GM12878 (cell line): ENCODE results near the gene DLG1. TPM values are rescaled to one million over a fixed set of nuclear protein-coding genes. Genes with fewer than 3 reads are reported as not detected.

Experiments used
- ATAC-seq: fragments of 200-7000 bp; cut with Tn5 transposase; 3 replicates; pipeline ENCODE4 v1.9.1; 2020; ENCODE audit warnings: mild to moderate bottlenecking, moderate library complexity
- BruUV-seq: library from RNA; stranded (reverse); fragments of 400-500 nt; replicated peaks from 2 replicates; lab custom pipeline; 2021; lab: Mats Ljungman, UMichigan
- CTCF ChIA-PET: fragments of 300-600 bp; sonication (Branson Sonifier 250); formaldehyde crosslinking; extraction: SDS; loops from one replicate; lab custom pipeline; 2021; ENCODE audit warnings: inconsistent platforms; lab: Yijun Ruan, JAX
- POLR2A ChIA-PET: fragments of 350-600 bp; formaldehyde crosslinking; extraction: SDS; loops from one replicate; lab custom pipeline; 2021; ENCODE audit warnings: inconsistent platforms; lab: Charles Lee
- RAD21 ChIA-PET: fragments of 300-600 bp; sonication (Branson Sonifier 250); formaldehyde crosslinking; loops from one replicate; lab custom pipeline; 2023; ENCODE audit warnings: antibody characterized with exemption; ENCODE audit not compliant: unreplicated experiment; lab: Charles Lee
- SMC1A ChIA-PET: fragments of 300-600 bp; sonication (Branson Sonifier 250); formaldehyde crosslinking; loops from one replicate; lab custom pipeline; 2023; ENCODE audit not compliant: unreplicated experiment, uncharacterized antibody; lab: Charles Lee
- DNase-seq: peaks from one replicate; pipeline ENCODE4 v3.0.0-alpha.2; 2011; ENCODE audit warnings: low read depth, low spot score
- FAIRE-seq: peaks from 3 replicates; lab custom pipeline; 2011; peaks lifted over from hg19 to GRCh38; lab: Jason Lieb, UNC
- H2AFZ ChIP-seq: 2 replicates; pipeline ENCODE4 v1.6.0; 2011; ENCODE audit warnings: low read depth, low read length, control low read depth; ENCODE audit not compliant: control insufficient read depth
- H3K27ac ChIP-seq: 2 replicates; pipeline ENCODE4 v1.5.1; 2011; ENCODE audit warnings: control low read depth; ENCODE audit not compliant: control insufficient read depth, insufficient read depth
- H3K27me3 ChIP-seq, 2 experiments: replicated peaks in 1 of 2; 2 replicates each; pipeline versions ENCODE4 v1.6.0 to v1.6.1; 2011; ENCODE audit warnings: low read length in 1 of 2; ENCODE audit not compliant: control insufficient read depth in 2 of 2, insufficient read depth in 2 of 2
- H3K36me3 ChIP-seq, 2 experiments: 2 replicates each; pipeline ENCODE4 v1.5.1; 2011; ENCODE audit warnings: low read length in 1 of 2; ENCODE audit not compliant: control insufficient read depth in 2 of 2, insufficient read depth in 2 of 2
- H3K4me1 ChIP-seq: 2 replicates; pipeline ENCODE4 v1.6.1; 2011; ENCODE audit warnings: mild to moderate bottlenecking, low read length, moderate library complexity, mixed read lengths; ENCODE audit not compliant: control insufficient read depth, insufficient read depth
- H3K4me2 ChIP-seq: 2 replicates; pipeline ENCODE4 v1.6.0; 2011; ENCODE audit warnings: control low read depth; ENCODE audit not compliant: control insufficient read depth, insufficient read depth
- H3K4me3 ChIP-seq: fragments of 200-600 bp; sonication (generic); 2 replicates; pipeline ENCODE4 v1.5.1; 2016
- H3K79me2 ChIP-seq: 2 replicates; pipeline ENCODE4 v1.6.0; 2011; ENCODE audit warnings: low read length; ENCODE audit not compliant: control insufficient read depth, insufficient read depth
- H3K9ac ChIP-seq: 2 replicates; pipeline ENCODE4 v1.8.0; 2011; ENCODE audit warnings: low read length, control low read depth, mixed read lengths; ENCODE audit not compliant: control insufficient read depth, insufficient read depth
- H3K9me3 ChIP-seq: replicated peaks from 3 replicates; pipeline ENCODE4 v1.5.1; 2011; ENCODE audit warnings: mild to moderate bottlenecking, low read length; ENCODE audit not compliant: control insufficient read depth, insufficient read depth
- H4K20me1 ChIP-seq: 2 replicates; pipeline ENCODE4 v1.6.0; 2011; ENCODE audit not compliant: control insufficient read depth, insufficient read depth
- ATF2 ChIP-seq: IDR thresholded peaks from 2 replicates; pipeline ENCODE4 v1.6.1; 2012; ENCODE audit warnings: low read length, inconsistent platforms
- CHD4 ChIP-seq: fragments of 200-600 bp; sonication (generic); IDR thresholded peaks from 2 replicates; pipeline ENCODE4 v1.6.1; 2016; ENCODE audit warnings: mild to moderate bottlenecking
- CTCF ChIP-seq, 3 experiments: IDR thresholded peaks in 2 of 3; conservative IDR thresholded peaks in 1 of 3; 2 replicates each; pipeline ENCODE4 v1.5.1; 2011; ENCODE audit warnings: low read depth in 3 of 3, low read length in 3 of 3, mild to moderate bottlenecking in 3 of 3, control low read depth in 2 of 3, moderate library complexity in 2 of 3, inconsistent platforms in 1 of 3, mixed read lengths in 1 of 3; ENCODE audit not compliant: control insufficient read depth in 2 of 3, insufficient read depth in 1 of 3; ENCODE audit errors: extremely low read depth in 1 of 3
- EED ChIP-seq: sonication (generic); IDR thresholded peaks from 2 replicates; pipeline ENCODE4 v1.6.1; 2016; ENCODE audit warnings: antibody characterized with exemption, low read depth
- FOS ChIP-seq: IDR thresholded peaks from 3 replicates; pipeline ENCODE4 v1.6.1; 2011; ENCODE audit warnings: borderline replicate concordance; ENCODE audit not compliant: insufficient read length; ENCODE audit errors: extremely low read depth
- HDGF ChIP-seq: fragments of 450-650 bp; IDR thresholded peaks from 2 replicates; pipeline ENCODE4 v1.6.1; 2016; ENCODE audit warnings: antibody characterized with exemption
- KAT2A ChIP-seq: conservative IDR thresholded peaks from 2 replicates; pipeline ENCODE4 v1.6.1; 2011; ENCODE audit warnings: low read depth, low read length; ENCODE audit not compliant: control insufficient read depth
- MLLT1 ChIP-seq: fragments of 450-650 bp; IDR thresholded peaks from 2 replicates; pipeline ENCODE4 v1.6.1; 2016; ENCODE audit warnings: mild to moderate bottlenecking
- NFYB ChIP-seq: IDR thresholded peaks from 2 replicates; pipeline ENCODE4 v1.6.1; 2011; ENCODE audit warnings: low read depth, mild to moderate bottlenecking, low read length, improper control_type of control experiment, moderate library complexity; ENCODE audit not compliant: insufficient read depth
- PML ChIP-seq: IDR thresholded peaks from 2 replicates; pipeline ENCODE4 v1.6.1; 2012; ENCODE audit warnings: low read length, inconsistent platforms
- RFX5 ChIP-seq: IDR thresholded peaks from 2 replicates; pipeline ENCODE4 v1.6.1; 2011; ENCODE audit warnings: low read depth, low read length, improper control_type of control experiment
- SIX5 ChIP-seq: IDR thresholded peaks from 2 replicates; pipeline ENCODE4 v1.6.1; 2011; ENCODE audit warnings: mild to moderate bottlenecking, low read depth, low read length, moderate library complexity; ENCODE audit not compliant: severe bottlenecking
- SMAD5 ChIP-seq: IDR thresholded peaks from 2 replicates; pipeline ENCODE4 v1.6.1; 2016; ENCODE audit warnings: antibody characterized with exemption, low read depth
- TARDBP ChIP-seq: IDR thresholded peaks from 2 replicates; pipeline ENCODE4 v1.6.1; 2016; ENCODE audit warnings: borderline replicate concordance
- YBX1 ChIP-seq: fragments of 450-650 bp; IDR thresholded peaks from 2 replicates; pipeline ENCODE4 v1.6.1; 2016; ENCODE audit warnings: antibody characterized with exemption
- WGBS: methylation state at CpG from one replicate; pipeline ENCODE4 v1.1.6; 2016; ENCODE audit warnings: low lambda C conversion rate; ENCODE audit not compliant: insufficient replicate concordance, insufficient coverage; ENCODE audit errors: missing lambda C conversion rate; 5-methylcytosine and 5-hydroxymethylcytosine counted together
- in situ Hi-C: fragments of 300-500 bp; cut with MboI; formaldehyde crosslinking; loops from 9 replicates; pipeline ENCODE4 v1.14.3; 2018; ENCODE audit warnings: mixed read lengths
- intact Hi-C: fragments of 100-400 bp; cut with micrococcal nuclease; formaldehyde crosslinking; loops from one replicate; pipeline ENCODE4 v1.14.2; 2022; ENCODE audit not compliant: unreplicated experiment
- polyA plus RNA-seq, 11 experiments: library from polyadenylated mRNA; depleted of rRNA in 4 of 11; unstranded in 6 of 11; stranded (reverse) in 5 of 11; fragments of >200 nt; fragmentation: Nextera tagmentation in 4 of 11; fragmentation: Illumina TruSeq in 1 of 11; extraction: Ambion mirVana in 4 of 11; extraction: Trizol in 1 of 11; gene quantifications; 1 replicate in 1 of 11; 2 replicates in 10 of 11; pipeline versions ENCODE4 v1.2.1 to v1.2.3, GENCODE V29; 2011 to 2016; ENCODE audit warnings: inconsistent platforms in 2 of 11, missing spikeins in 2 of 11, low read depth in 1 of 11
- total RNA-seq, 4 experiments: library from RNA; depleted of rRNA in 3 of 4; stranded (reverse); fragments of >200 nt in 3 of 4; fragmentation: Illumina TruSeq in 1 of 4; extraction: Trizol in 1 of 4; gene quantifications; 2 replicates each; pipeline versions ENCODE4 v1.2.1 to v1.2.3, GENCODE V29; 2013 to 2021
- TF ChIP-seq, protein P1 (sequence below): fragments of 450-650 bp; IDR thresholded peaks from 2 replicates; pipeline ENCODE4 v1.6.1; 2017; ENCODE audit warnings: mild to moderate bottlenecking

The DLG1 gene
- total and polyA plus RNA-seq, 10 of the 15 experiments (the other 5 are each of a cell fraction or from before 2014, with no cell fraction given) = 9.2 to 63.1 (median 40.1) TPM

DNA sequence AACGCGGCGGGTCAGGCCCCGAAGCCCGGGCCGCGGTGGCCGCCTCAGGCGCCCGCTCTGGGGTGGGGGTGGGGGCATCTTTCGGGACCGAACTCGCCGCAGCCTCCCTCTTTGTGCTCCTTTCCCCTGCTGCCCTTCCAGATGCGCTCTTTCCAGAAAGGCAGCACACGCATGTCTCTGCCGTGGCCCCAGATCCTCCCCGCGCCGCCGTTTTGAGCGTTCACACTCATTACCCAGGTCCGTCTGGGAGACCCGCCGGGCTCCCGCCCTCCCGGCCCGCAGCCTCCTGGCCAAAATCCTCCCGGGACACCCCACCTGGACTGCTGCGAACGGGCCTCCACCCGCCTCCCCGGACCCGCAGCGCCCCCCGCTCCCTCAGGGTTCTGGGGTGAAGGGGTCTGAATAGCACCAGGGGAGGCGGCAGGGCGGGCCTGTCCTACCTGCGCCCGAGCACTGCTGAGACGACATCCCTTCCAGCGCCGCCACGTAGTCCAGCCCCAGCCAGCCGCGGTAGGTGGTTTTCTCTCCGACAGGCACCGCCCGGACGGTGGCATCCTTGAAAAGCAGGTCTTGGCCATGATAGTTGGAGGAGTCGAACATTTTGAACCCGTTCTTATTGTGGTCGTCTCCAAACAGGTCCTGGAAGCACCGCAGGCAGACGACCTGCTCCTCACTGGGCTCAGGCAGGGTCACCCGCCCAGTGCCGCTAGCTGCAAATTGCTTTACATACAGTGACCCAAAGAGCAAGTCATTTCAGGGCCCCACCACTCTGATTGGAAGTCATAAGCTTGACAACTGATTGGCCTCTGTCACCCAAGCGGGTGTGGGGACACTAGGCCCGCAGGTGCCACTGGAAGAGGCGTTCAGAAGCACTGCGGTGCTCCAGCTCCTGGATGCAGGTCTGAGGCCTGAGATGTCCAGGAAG lies 294.7 kb downstream of the DLG1 start:
- no TSS peak for BruUV-seq
- ChIA-PET SMC1A (interaction anchor here (1.2 to 4.6 kb wide), 6 partner anchors 12 to 219 kb away, joined by 4 to 33 read pairs (median 5); partner anchors contain the start of gene MELTF), CTCF (interaction anchor here (0.9 to 6.2 kb wide), 9 partner anchors 19 to 450 kb away, joined by 3 to 45 read pairs (median 9); partner anchors contain the start of gene MELTF), POLR2A (interaction anchor here (0.7 to 3.8 kb wide), 4 partner anchors 18 to 27 kb away, joined by 3 to 24 read pairs (median 10); no protein-coding TSS in a partner anchor), RAD21 (interaction anchor here (0.6 to 4.3 kb wide), 11 partner anchors 17 to 254 kb away, joined by 3 to 48 read pairs (median 3); partner anchors contain the start of gene MELTF)
- Histone ChIP-seq H3K9ac (peak overlapping the region; percentile 79), H3K27ac (peak overlapping the region; percentile 70), H3K4me1 (peaks cover 9% of the 10 kb centered on the region), H3K27me3 (no peaks in the 10 kb centered on the region), H3K4me2 (peak overlapping the region; percentile 88), H4K20me1 (no peaks in the 10 kb centered on the region), H3K79me2 (no peaks in the 10 kb centered on the region), H3K36me3 (no peaks in the 10 kb centered on the region), H3K4me3 (peak overlapping the region; percentile 84), H3K9me3 (no peaks in the 10 kb centered on the region; the same call in 2 of the 3 replicates), H2AFZ (peak overlapping the region; percentile 60)
- 80% methylated on average over 24 of the region's 61 CpGs for WGBS
- intact Hi-C loops = loop anchor here (1.0 kb wide), 1 partner anchor 26 kb away; the partner anchor contains the start of gene MELTF
- peak; percentile 7 for ATAC-seq
- no peak for DNase-seq
- no peak for FAIRE-seq
- in situ Hi-C loops = no loop called here
- TF ChIP-seq ATF2 (no peak), NFYB (0 out of 2 replicates have a peak, but pooled peaks have one; percentile 24), CHD4 (no peak), EED (no peak), SMAD5 (no peak), PML (no peak), KAT2A (no peak), FOS (no peak), CTCF (IDR thresholded peaks at IDR 0.05 in 2 of 3, conservative IDR thresholded peaks at IDR 0.05 in 1 of 3; ENCODE audit: control insufficient read depth in 2 of 3, extremely low read depth in 1 of 3, insufficient read depth in 1 of 3, low read depth in 3 of 3, low read length in 3 of 3) (no peak), YBX1 (no peak), MLLT1 (peak; percentile 42; the same call in 1 of the 2 replicates), RFX5 (no peak), HDGF (peak; percentile 32; the same call in 1 of the 2 replicates), TARDBP (no peak), SIX5 (no peak)
- TF ChIP-seq, protein P1, sequence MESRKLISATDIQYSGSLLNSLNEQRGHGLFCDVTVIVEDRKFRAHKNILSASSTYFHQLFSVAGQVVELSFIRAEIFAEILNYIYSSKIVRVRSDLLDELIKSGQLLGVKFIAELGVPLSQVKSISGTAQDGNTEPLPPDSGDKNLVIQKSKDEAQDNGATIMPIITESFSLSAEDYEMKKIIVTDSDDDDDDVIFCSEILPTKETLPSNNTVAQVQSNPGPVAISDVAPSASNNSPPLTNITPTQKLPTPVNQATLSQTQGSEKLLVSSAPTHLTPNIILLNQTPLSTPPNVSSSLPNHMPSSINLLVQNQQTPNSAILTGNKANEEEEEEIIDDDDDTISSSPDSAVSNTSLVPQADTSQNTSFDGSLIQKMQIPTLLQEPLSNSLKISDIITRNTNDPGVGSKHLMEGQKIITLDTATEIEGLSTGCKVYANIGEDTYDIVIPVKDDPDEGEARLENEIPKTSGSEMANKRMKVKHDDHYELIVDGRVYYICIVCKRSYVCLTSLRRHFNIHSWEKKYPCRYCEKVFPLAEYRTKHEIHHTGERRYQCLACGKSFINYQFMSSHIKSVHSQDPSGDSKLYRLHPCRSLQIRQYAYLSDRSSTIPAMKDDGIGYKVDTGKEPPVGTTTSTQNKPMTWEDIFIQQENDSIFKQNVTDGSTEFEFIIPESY = no peak
